Cortex of kidney (tissue), 1 donor: Measurements from ENCODE around the gene COPZ2.
"Not testable (repeated sequence)": the region's sequence is repeated elsewhere in the genome, so short reads cannot be mapped to it uniquely, and the experiment has no call there.

Source experiments
- DNase-seq: peaks from one replicate; lab custom pipeline; 2025; lab: John Stamatoyannopoulos, UW

The COPZ2 gene

DNA sequence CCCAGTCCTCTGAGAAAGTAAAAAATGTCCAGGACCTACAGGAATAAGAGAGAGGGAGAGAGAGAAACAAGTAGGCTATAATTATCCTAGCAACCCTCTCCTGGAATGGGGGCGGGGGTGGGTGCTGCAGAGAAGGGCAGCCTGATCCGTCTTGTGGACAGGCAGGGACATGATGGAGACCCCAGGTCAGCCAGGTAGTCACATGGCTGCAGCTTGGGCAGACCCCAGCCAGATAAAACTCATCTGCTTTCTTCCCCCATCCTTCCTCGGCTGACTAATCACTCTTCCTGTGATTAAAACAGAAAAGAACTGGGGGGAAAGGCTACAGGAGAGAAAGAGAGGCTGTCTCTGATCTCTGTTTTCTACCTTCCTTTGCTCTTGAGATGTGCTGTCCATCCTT, 32.6 kb downstream of the COPZ2 start:
- no peak for DNase-seq

DNA sequence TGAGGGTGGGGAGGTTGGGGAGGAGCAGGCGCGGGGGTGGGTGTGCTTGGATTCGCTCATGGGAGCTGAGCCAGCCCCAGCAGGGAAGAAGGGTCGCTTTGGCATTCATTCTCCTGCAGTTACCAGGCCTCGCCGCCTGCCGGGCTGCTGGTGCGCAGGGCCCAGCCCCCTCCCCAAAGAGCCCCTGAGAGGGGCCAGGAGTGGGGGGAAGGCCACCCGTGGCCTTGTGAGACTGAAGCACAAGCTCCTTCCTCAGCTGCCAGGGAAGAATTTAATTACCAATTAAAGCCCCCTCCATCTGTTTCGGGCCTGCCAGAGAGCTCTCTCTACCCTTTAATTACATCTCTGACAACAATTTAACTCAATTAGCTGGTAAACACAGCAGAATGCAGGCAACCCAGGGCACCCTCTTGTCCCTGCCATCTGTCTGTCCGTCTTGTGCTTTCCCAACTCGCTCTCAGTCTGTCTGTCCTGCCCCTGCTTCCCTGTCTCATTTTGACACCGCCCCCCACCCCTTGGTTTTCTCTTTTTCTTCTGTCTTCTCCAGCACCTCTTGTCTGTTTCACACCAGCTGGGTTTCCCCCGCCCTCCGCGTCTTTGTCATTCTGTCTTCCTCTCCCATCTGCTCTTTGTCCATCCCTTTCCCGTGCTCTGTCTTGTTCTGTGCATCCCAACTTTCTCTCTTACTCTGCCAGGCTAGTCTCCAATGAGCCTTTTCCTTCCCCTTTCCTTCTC, 34.0 kb downstream of the COPZ2 start:
- DNase-seq, result no peak

- DNase-seq, result no peak
Observed at GRCh38 chr17:48002916-48003416, 34.6 kb downstream of the COPZ2 start.

DNA sequence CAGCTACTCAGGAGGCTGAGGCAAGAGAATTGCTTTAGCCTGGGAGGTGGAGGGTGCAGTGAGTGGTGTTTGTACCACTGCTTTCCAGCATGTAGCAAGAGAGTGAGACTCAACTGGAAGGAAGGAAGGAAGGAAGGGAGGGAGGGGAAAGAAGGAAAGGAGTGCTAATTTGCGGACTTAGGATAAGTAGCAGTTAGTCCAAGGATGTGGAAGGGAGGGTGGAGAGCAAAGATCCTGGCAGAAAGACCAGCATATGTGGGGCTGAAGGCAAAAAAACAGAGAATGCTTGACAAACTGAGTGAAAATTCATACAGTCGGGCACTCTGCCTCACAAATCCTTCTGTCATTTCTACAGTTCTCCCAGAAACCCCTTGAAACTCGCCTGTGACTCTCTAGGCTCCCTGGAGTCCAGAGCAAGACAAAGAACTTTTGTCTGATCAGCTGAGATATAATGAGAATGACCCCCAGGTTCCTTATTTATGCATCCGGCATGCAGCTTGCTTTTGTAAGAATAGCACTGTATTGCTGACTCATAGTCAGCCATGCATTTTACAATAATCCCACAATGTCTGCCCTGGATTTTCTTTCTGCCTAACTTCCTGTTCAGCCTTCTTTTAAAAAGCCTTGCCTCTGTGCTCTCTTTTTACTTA, 35.2 kb downstream of the COPZ2 start:
- no peak for DNase-seq

DNA sequence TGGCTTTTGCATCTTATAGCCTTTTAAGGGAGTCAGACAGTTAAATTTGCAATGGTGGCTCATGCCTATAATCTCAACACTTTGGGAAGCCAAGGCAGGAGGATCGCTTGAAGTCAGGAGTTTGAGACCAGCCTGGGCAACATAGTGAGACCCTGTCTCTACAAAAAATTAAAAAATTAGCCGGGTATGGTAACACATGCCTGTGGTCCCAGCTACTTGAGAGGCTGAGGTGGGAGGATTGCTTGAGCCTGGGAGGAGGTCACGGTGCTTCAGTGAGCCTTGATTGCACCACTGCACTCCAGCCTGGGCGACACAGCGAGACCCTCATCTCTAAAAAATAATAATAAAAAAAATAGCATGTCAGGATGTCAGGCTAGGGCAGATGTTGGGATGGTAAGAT, 35.9 kb downstream of the COPZ2 start:
- not testable (repeated sequence) for DNase-seq

GRCh38 chr17:48001197-48001596, 36.4 kb downstream of the COPZ2 start:
- DNase-seq, result no peak

DNA sequence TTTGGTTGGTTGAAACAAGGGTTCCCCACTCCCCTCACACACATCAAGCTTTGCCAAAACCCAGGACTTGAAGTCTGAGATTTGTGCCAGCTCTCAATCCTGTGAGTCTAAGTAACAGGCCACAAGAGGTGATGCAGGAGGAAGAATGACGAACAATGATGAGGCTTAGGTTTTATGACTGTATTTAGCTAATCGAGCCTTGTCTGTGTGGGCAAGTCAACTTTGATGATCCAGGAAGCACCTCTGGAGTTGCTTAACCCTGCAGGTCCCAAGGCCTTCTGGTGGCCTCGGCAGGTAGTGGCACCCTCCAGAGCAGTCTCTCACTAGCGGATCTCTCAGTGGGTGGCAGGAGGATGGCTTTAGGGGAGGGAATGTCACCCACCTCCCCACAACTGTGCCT, 38.0 kb downstream of the COPZ2 start:
- DNase-seq, result no peak

DNA sequence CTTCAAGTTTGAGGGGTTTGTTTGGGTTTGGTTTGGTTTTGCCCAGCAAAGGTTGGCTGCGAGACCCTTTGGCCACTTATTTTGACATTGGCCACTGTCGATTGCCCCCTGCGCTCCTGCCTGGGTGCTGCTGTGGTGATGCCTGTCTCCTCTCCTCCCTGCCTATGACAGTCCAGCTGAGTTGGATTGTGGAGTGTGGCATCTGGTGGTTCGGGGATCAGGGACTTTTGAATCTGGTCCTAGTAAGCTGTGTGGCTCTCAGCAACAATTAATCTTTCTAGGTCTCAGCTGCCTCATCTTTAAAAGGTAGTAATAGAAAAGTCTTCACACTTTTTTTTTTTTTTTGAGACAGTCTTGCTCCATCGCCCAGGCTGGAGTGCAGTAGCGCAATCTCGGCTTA, 39.6 kb downstream of the COPZ2 start:
- no peak for DNase-seq

GRCh38 chr17:47997586-47997985, 40.0 kb downstream of the COPZ2 start:
- DNase-seq, result no peak

DNA sequence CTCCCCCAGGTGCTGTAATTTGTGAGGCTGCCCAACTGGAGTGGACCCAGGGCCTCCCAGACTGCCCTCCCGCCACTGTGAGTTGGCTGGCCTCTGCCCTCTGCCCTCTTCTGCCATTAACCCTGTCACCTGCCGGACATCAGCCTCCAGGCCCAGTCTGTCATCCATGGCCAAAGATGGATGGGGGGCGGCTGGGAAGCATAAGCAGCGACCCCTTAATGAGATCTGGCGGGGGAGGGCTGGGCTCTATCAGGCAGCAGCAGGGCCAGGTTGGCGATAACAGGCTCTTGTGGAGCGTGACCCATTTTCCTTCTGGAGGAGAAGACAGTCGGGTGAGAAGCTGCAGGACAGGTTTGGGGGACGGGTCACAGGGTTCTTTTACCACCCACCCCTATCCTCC, 41.4 kb downstream of the COPZ2 start:
- no peak for DNase-seq

GRCh38 chr17:47995241-47995935, 42.2 kb downstream of the COPZ2 start:
- DNase-seq, result no peak

- DNase-seq, result no peak
Observed at GRCh38 chr17:47994724-47995123, 42.9 kb downstream of the COPZ2 start.

DNA sequence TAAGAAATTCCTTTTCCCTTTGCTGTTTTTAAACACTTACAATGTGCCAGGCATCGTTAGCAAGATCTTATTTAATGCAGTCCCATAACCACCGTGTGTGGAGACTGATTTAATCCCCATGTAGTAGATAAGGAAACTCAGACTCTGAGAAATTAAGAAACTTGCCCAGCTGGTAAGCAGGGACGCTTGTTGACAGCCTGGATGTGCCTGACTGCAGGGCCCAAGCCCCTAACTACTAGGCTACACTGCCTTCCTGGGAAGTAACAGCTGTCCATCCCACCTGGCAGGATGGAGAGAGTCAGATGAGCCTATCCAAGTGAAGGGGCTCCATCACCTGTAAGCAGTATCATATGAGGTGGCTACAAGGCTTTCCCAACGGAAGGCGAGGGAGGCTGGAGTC, 43.6 kb downstream of the COPZ2 start:
- no peak for DNase-seq

- DNase-seq, result no peak
Observed at GRCh38 chr17:47993031-47993564, 44.5 kb downstream of the COPZ2 start.

- no peak for DNase-seq
Observed at GRCh38 chr17:47992216-47992615, 45.4 kb downstream of the COPZ2 start.

GRCh38 chr17:47990962-47991731, 46.5 kb downstream of the COPZ2 start:
- no peak for DNase-seq

DNA sequence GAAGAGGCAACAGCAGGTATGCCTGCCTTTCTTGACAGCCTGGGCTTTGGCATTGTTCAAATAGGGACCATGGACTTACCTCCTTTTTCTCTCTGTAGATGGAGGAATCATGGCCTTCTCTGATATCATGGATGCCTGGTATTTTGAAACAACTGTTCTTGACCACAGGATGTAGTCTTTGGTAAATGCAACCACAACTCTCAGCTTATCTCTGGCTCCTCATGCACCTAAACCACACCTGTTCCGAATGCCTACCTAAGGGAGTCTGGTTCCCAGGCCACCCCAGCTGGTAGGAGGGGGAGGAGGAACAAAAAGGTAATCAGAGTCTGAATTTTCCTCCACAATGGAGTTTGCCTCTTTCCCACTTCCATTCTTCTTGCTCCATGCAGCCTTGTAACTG, 47.9 kb downstream of the COPZ2 start:
- DNase-seq, result no peak

GRCh38 chr17:47989159-47989558, 48.4 kb downstream of the COPZ2 start:
- DNase-seq, result no peak

DNA sequence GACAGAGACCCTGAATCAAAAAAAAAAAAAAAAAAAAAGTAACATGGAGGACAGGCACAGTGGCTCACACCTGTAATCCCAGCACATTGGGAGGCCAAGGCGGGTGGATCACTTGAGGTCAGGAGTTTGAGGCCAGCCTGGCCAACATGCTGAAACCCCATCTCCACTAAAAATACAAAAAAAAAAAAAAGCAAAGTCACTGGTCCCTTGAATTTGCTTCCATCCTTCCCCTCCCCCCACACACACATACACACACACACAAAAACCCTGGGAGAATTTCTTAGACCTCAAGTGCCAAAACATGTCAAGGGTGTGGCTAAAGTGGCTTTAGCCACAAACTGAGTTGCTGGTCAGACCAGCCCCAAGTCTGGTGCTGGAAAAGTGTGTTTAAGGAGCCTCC, 49.2 kb downstream of the COPZ2 start:
- DNase-seq, result not testable (repeated sequence)

- no peak for DNase-seq
Observed at GRCh38 chr17:47987240-47987835, 50.3 kb downstream of the COPZ2 start.

- no peak for DNase-seq
Observed at GRCh38 chr17:47986520-47986919, 51.1 kb downstream of the COPZ2 start.
